Measurements from ENCODE around the gene TRMT112.

TRMT112 gene

GRCh38 chr11:64290352-64291261 lies 26.8 kb downstream of the TRMT112 start:
- no peak for DNase-seq

- DNase-seq, result no peak
These were observed 28.3 kb downstream of the TRMT112 start for GRCh38 chr11:64289002-64289564.

GRCh38 chr11:64288353-64288750 lies 29.0 kb downstream of the TRMT112 start:
- DNase-seq, result no peak

GRCh38 chr11:64287676-64288352 lies 29.5 kb downstream of the TRMT112 start:
- no peak for DNase-seq

GRCh38 chr11:64286801-64287159 lies 30.6 kb downstream of the TRMT112 start:
- no peak for DNase-seq

GRCh38 chr11:64285885-64286800 lies 31.2 kb downstream of the TRMT112 start:
- DNase-seq, result peak; percentile 41

GRCh38 chr11:64284962-64285884 lies 32.1 kb downstream of the TRMT112 start, which contains the start of gene GPR137:
Gene GPR137, plus strand, starts transcription at chr11:64285848. Its CDS starts 677 bp downstream, at chr11:64286525.
- DNase-seq, result peak; percentile 92

- peak; percentile 95 for DNase-seq
These were observed 33.1 kb downstream of the TRMT112 start, which contains the start of gene BAD for GRCh38 chr11:64284048-64284961. Gene BAD, minus strand, starts transcription at chr11:64284665. Its CDS starts 297 bp downstream, at chr11:64284368.

GRCh38 chr11:64283092-64283491 lies 34.3 kb downstream of the TRMT112 start:
- DNase-seq, result no peak

GRCh38 chr11:64281957-64282770 lies 35.2 kb downstream of the TRMT112 start:
- DNase-seq, result no peak

- no peak for DNase-seq
These were observed 38.7 kb downstream of the TRMT112 start for GRCh38 chr11:64278576-64279190.

- DNase-seq, result no peak
These were observed 40.5 kb downstream of the TRMT112 start for GRCh38 chr11:64276653-64277431.

GRCh38 chr11:64275841-64276240 lies 41.5 kb downstream of the TRMT112 start:
- no peak for DNase-seq

GRCh38 chr11:64275031-64275800 lies 42.1 kb downstream of the TRMT112 start:
- no peak for DNase-seq

GRCh38 chr11:64269540-64270220 lies 47.7 kb downstream of the TRMT112 start:
- DNase-seq, result peak; percentile 98

GRCh38 chr11:64268893-64269539 lies 48.3 kb downstream of the TRMT112 start:
- peak; percentile 48 for DNase-seq

Measured in CD4-positive, alpha-beta T cell treated with Interleukin-10 for 1 hour (primary cell).